HepG2 (cell line): ENCODE results near the gene ZKSCAN5. TPM values are rescaled to one million over a fixed set of nuclear protein-coding genes. Genes with fewer than 3 reads are reported as not detected.

Source experiments
- ATAC-seq: fragments of 200-7000 bp; cut with Tn5 transposase; 3 replicates; pipeline ENCODE4 v1.9.1; 2020; ENCODE audit warnings: mild to moderate bottlenecking, moderate library complexity
- BruUV-seq: library from RNA; stranded (reverse); fragments of 400-500 nt; replicated peaks from 2 replicates; lab custom pipeline; 2021; lab: Mats Ljungman, UMichigan
- CTCF ChIA-PET: fragments of 300-600 bp; formaldehyde crosslinking; extraction: SDS; loops from one replicate; lab custom pipeline; 2021; ENCODE audit warnings: low total read pairs, inconsistent platforms, low intra/inter-chr PET ratio; lab: Yijun Ruan, JAX
- POLR2A ChIA-PET: fragments of 350-600 bp; sonication (Branson Sonifier 250); formaldehyde crosslinking; loops from one replicate; lab custom pipeline; 2020; ENCODE audit warnings: antibody characterized with exemption, inconsistent platforms; lab: Yijun Ruan, JAX
- DNase-seq: peaks from one replicate; pipeline ENCODE4 v3.0.0-alpha.2; 2015; ENCODE audit warnings: low spot score
- FAIRE-seq: peaks from 3 replicates; lab custom pipeline; 2011; peaks lifted over from hg19 to GRCh38; lab: Jason Lieb, UNC
- H2AFZ ChIP-seq: one replicate; pipeline ENCODE4 v1.6.1; 2011; ENCODE audit warnings: low read length, inconsistent platforms
- H3K27ac ChIP-seq: fragments of 300-600 bp; 3 replicates; pipeline ENCODE4 v1.8.0; 2011; ENCODE audit warnings: mixed run types, mild to moderate bottlenecking, mixed read lengths, low read length, inconsistent platforms; ENCODE audit not compliant: insufficient read depth; ENCODE audit errors: extremely low read length
- H3K27me3 ChIP-seq, 2 experiments: fragments of 200-600 bp in 1 of 2; 2 replicates in 1 of 2; 3 replicates in 1 of 2; pipeline versions ENCODE4 v1.6.0 to v1.8.0; 2011; ENCODE audit warnings: low read length in 2 of 2, mild to moderate bottlenecking in 2 of 2, moderate library complexity in 2 of 2, inconsistent platforms in 1 of 2; ENCODE audit not compliant: insufficient read depth in 2 of 2, control insufficient read depth in 1 of 2
- H3K36me3 ChIP-seq, 2 experiments: fragments of 200-600 bp in 1 of 2; replicated peaks in 1 of 2; 2 replicates in 1 of 2; 3 replicates in 1 of 2; pipeline versions ENCODE4 v1.5.1 to v1.8.0; 2011; ENCODE audit warnings: low read length in 2 of 2, inconsistent platforms in 1 of 2; ENCODE audit not compliant: insufficient read depth in 2 of 2, control insufficient read depth in 1 of 2
- H3K4me1 ChIP-seq: 2 replicates; pipeline ENCODE4 v1.5.1; 2012; ENCODE audit warnings: low read length, inconsistent platforms; ENCODE audit not compliant: insufficient read depth
- H3K4me2 ChIP-seq: 2 replicates; pipeline ENCODE4 v1.6.0; 2011; ENCODE audit warnings: low read depth, low read length, inconsistent platforms
- H3K4me3 ChIP-seq, 3 experiments: fragments of 200-600 bp in 1 of 3; sonication (generic), shearing (Covaris generic) in 1 of 3; replicated peaks in 1 of 3; 2 replicates each; pipeline ENCODE4 v1.5.1; 2011 to 2016; ENCODE audit warnings: low read length in 3 of 3, inconsistent platforms in 2 of 3, low read depth in 2 of 3, mild to moderate bottlenecking in 2 of 3, control low read depth in 1 of 3, mixed read lengths in 1 of 3; ENCODE audit not compliant: insufficient read depth in 1 of 3
- H3K79me2 ChIP-seq: one replicate; pipeline ENCODE4 v1.6.1; 2011; ENCODE audit warnings: low read length, inconsistent platforms; ENCODE audit not compliant: insufficient read depth
- H3K9ac ChIP-seq: 2 replicates; pipeline ENCODE4 v1.6.0; 2011; ENCODE audit warnings: mild to moderate bottlenecking, low read depth, low read length, inconsistent platforms; ENCODE audit not compliant: insufficient read depth
- H3K9me3 ChIP-seq: 2 replicates; pipeline ENCODE4 v1.5.1; 2012; ENCODE audit warnings: mild to moderate bottlenecking, low read length
- H4K20me1 ChIP-seq: 2 replicates; pipeline ENCODE4 v1.6.0; 2011; ENCODE audit warnings: inconsistent platforms, mild to moderate bottlenecking, low read length, moderate library complexity; ENCODE audit not compliant: insufficient read depth
- AGO2 ChIP-seq: fragments of 200-400 bp; formaldehyde crosslinking; optimal IDR thresholded peaks from 2 replicates; pipeline ENCODE3; 2017; ENCODE audit warnings: mild to moderate bottlenecking, low read depth, low read length, moderate library complexity
- FOXK2 ChIP-seq: fragments of 450-650 bp; IDR thresholded peaks from 2 replicates; pipeline ENCODE4 v1.6.1; 2016
- GABPB1 ChIP-seq: IDR thresholded peaks from 2 replicates; pipeline ENCODE4 v1.6.1; 2016; ENCODE audit warnings: mild to moderate bottlenecking, missing genetic modification reagents, moderate library complexity, missing compliant biosample characterization
- HDAC1 ChIP-seq: sonication (generic); formaldehyde crosslinking; IDR thresholded peaks from 2 replicates; pipeline ENCODE4 v1.5.1; 2020; ENCODE audit warnings: mild to moderate bottlenecking, missing genetic modification reagents
- NR1H2 ChIP-seq: sonication (generic); formaldehyde crosslinking; IDR thresholded peaks from 2 replicates; pipeline ENCODE4 v1.8.1; 2022; ENCODE audit warnings: low read depth, missing genetic modification reagents, borderline replicate concordance
- RBM22 ChIP-seq: fragments of 200-400 bp; formaldehyde crosslinking; optimal IDR thresholded peaks from 2 replicates; pipeline ENCODE3; 2017; ENCODE audit warnings: mild to moderate bottlenecking, low read length, moderate library complexity
- SIX4 ChIP-seq: sonication (generic); formaldehyde crosslinking; IDR thresholded peaks from 2 replicates; pipeline ENCODE4 v1.4.0; 2020; ENCODE audit warnings: missing genetic modification reagents
- XBP1 ChIP-seq: sonication (generic); formaldehyde crosslinking; IDR thresholded peaks from 2 replicates; pipeline ENCODE4 v1.5.0; 2020; ENCODE audit warnings: missing genetic modification reagents
- ZNF382 ChIP-seq: sonication (generic); formaldehyde crosslinking; IDR thresholded peaks from 2 replicates; pipeline ENCODE4 v1.5.0; 2020; ENCODE audit warnings: missing genetic modification reagents, mild to moderate bottlenecking, borderline replicate concordance
- ZNF672 ChIP-seq: sonication (generic); formaldehyde crosslinking; IDR thresholded peaks from 2 replicates; pipeline ENCODE4 v1.8.1; 2022; ENCODE audit warnings: missing genetic modification reagents
- ZNF816 ChIP-seq: sonication (generic); formaldehyde crosslinking; IDR thresholded peaks from 2 replicates; pipeline ENCODE4 v1.8.0; 2022; ENCODE audit warnings: missing genetic modification reagents, mild to moderate bottlenecking, borderline replicate concordance
- WGBS: methylation state at CpG from one replicate; pipeline ENCODE4 v1.1.6; 2017; ENCODE audit warnings: low lambda C conversion rate; 5-methylcytosine and 5-hydroxymethylcytosine counted together
- in situ Hi-C: cut with HindIII; loops from 2 replicates; pipeline ENCODE4 v1.10.0; 2017; ENCODE audit warnings: low pct_unique_long_range_greater_than_20kb; ENCODE audit not compliant: extremely low pct_ligation_motif_present
- intact Hi-C: fragments of 100-400 bp; cut with micrococcal nuclease; formaldehyde crosslinking; loops from one replicate; pipeline ENCODE4 v1.10.0; 2022; ENCODE audit not compliant: unreplicated experiment
- polyA plus RNA-seq, 8 experiments: library from polyadenylated mRNA; depleted of rRNA in 3 of 8; stranded (reverse) in 7 of 8; unstranded in 1 of 8; fragments of >200 nt; fragmentation: Illumina TruSeq in 4 of 8; extraction: Trizol in 4 of 8; gene quantifications; 2 replicates each; pipeline versions ENCODE4 v1.2.1 to v1.2.3, GENCODE V29; 2011 to 2016; ENCODE audit warnings: low read depth in 4 of 8, missing spikeins in 1 of 8, mixed read lengths in 1 of 8; ENCODE audit not compliant: insufficient read depth in 1 of 8
- total RNA-seq, 5 experiments: library from RNA; depleted of rRNA; stranded (reverse); fragments of >200 nt; fragmentation: Illumina TruSeq; extraction: Trizol; gene quantifications; 2 replicates each; pipeline ENCODE4 v1.2.3, GENCODE V29; 2016; ENCODE audit warnings: low read depth in 1 of 5
- TF ChIP-seq, protein P1 (sequence below): sonication (generic); formaldehyde crosslinking; conservative IDR thresholded peaks from 2 replicates; pipeline ENCODE4 v1.4.0; 2020; ENCODE audit warnings: missing genetic modification reagents

ZKSCAN5 gene
- total and polyA plus RNA-seq, 2 of the 13 experiments (the other 11 are each of a cell fraction or from before 2014, with no cell fraction given): 5.5 to 11.7 TPM

DNA sequence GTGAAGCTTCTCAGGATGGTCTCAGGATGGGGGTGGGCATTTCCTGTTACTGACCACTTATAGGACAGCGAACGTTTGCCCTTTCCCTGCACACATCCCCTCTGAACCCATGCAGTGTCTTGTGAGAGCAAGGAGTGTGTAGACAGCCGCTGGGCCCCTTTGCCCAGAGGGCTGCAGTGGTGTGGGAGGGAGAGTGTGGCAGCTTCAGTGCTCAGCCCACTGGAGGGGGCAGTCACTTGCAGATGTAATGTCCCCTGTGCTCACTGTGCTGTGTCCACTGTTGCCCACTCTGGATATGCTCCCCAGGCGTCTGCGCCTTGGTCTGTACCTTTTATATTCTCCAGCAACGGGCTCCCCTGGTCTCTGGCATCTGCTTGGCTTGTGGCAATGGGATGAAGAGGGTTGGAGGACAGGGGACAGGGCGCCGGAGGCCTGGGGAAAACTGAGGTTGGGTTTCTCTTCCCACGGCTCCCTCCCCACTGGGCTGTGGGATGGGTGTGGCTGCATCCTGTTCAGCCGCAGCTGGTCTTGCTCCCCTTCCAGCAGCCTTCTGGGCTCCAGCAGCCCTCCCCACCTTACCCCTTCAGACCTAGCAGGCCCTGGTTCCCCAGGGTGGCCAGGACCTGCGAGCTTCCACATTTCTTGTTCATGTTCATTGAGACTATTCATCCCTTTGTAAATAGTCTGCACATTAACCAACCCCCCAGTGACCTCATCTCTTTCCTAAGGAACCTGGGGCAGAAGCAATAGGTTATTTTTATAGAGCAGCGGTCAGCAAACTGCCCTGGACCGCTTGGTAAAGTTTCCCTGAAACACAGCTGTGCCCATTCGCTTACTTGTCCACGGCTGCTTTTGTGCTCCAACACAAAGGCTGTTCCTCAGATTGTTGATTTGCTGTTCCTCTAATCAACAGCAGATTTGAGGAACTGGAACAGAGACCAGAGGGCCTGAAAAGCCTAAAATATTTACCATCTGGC, 25.7 kb upstream of the ZKSCAN5 start:
- H3K4me2 ChIP-seq: no peak overlapping the region
- TF ChIP-seq RBM22: peak; percentile 50
- TF ChIP-seq AGO2: peak; percentile 32
- no peak for TF ChIP-seq HDAC1
- intact Hi-C loops (no loop called here), in situ Hi-C loops (no loop called here)
- ATAC-seq (peak; percentile 33; the same call in 2 of the 3 replicates), FAIRE-seq (no peak), DNase-seq (no peak)
- no peak overlapping the region for H2AFZ ChIP-seq
- H3K9me3 ChIP-seq: no peaks in the 10 kb centered on the region
- H3K9ac ChIP-seq: no peak overlapping the region
- no TSS peak for BruUV-seq
- no peaks in the 10 kb centered on the region for H3K27me3 ChIP-seq
- POLR2A ChIA-PET: no interaction called here
- H3K4me3 ChIP-seq: no peak overlapping the region
- H3K36me3 ChIP-seq: peaks cover 17 to 50% of the 10 kb centered on the region in 2 experiments
- 95% methylated on average over 14 of the region's 15 CpGs for whole genome bisulfite sequencing
- peaks cover 29% of the 10 kb centered on the region for H3K4me1 ChIP-seq
- H3K79me2 ChIP-seq: peaks cover 55% of the 10 kb centered on the region
- H4K20me1 ChIP-seq: peaks cover 3% of the 10 kb centered on the region; the same call in 1 of the 2 replicates
- CTCF ChIA-PET: no interaction called here
- no peak overlapping the region for H3K27ac ChIP-seq

DNA sequence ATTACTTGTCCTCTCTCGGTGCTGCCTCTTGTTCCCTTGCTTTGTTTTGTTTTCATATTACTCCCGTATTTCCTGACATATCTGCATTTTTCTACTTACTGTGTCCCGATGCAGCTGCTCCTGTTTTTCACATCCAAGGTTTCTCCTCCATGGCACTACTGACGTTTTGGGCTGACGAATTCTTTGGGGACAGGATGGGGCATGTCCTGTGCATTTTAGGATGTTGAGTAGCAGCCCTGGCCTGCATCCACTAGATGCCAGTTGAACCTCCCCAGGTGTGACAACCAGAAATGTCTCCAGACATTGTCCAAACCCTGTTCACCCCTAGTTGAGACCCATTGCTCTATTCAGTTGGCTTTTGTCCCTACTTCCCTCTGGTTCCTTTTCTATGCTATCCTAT, 19.4 kb upstream of the ZKSCAN5 start:
- FAIRE-seq (no peak), DNase-seq (no peak), ATAC-seq (no peak)
- Histone ChIP-seq H3K4me1 (peaks cover 9% of the 10 kb centered on the region), H3K79me2 (no peaks in the 10 kb centered on the region), H3K27ac (no peak overlapping the region), H3K9ac (no peak overlapping the region), H3K9me3 (no peaks in the 10 kb centered on the region), H3K4me2 (no peak overlapping the region), H3K27me3 (no peaks in the 10 kb centered on the region), H4K20me1 (no peaks in the 10 kb centered on the region), H3K36me3 (peaks cover 4 to 35% of the 10 kb centered on the region in 2 experiments; a peak in 4 of 5 replicates), H2AFZ (no peak overlapping the region), H3K4me3 (no peak overlapping the region)
- WGBS: 99% methylated on average over 5 of the region's 5 CpGs
- no TSS peak for BruUV-seq
- TF ChIP-seq GABPB1 (CRISPR knock-in tag) (no peak), NR1H2 (CRISPR knock-in tag) (no peak), FOXK2 (no peak), ZNF816 (CRISPR knock-in tag) (no peak), XBP1 (no peak), ZNF382 (CRISPR knock-in tag) (no peak), ZNF672 (no peak), SIX4 (CRISPR knock-in tag) (no peak)
- TF ChIP-seq, protein P1, sequence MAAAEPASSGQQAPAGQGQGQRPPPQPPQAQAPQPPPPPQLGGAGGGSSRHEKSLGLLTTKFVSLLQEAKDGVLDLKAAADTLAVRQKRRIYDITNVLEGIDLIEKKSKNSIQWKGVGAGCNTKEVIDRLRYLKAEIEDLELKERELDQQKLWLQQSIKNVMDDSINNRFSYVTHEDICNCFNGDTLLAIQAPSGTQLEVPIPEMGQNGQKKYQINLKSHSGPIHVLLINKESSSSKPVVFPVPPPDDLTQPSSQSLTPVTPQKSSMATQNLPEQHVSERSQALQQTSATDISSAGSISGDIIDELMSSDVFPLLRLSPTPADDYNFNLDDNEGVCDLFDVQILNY (CRISPR knock-in tag): no peak
- ChIA-PET CTCF (no interaction called here), POLR2A (no interaction called here)
- in situ Hi-C loops: no loop called here
- intact Hi-C loops: no loop called here
